HG03521 (cell line): ENCODE data around the gene PARVA.

Source experiments
- ATAC-seq: cut with Tn5 transposase; IDR thresholded peaks from one replicate; pipeline ENCODE4 v1.9.1; 2021; ENCODE audit warnings: mild to moderate bottlenecking, moderate library complexity; ENCODE audit not compliant: unreplicated experiment

PARVA gene

GRCh38 chr11:12456651-12457579 lies 79.5 kb downstream of the PARVA start:
- no peak for ATAC-seq

- no peak for ATAC-seq
Measured at GRCh38 chr11:12458042-12458441, 80.7 kb downstream of the PARVA start.

- ATAC-seq: no peak
Measured at GRCh38 chr11:12459374-12459773, 82.0 kb downstream of the PARVA start.

GRCh38 chr11:12459865-12460444 lies 82.6 kb downstream of the PARVA start:
- ATAC-seq: no peak

- ATAC-seq: no peak
Measured at GRCh38 chr11:12460466-12460865, 83.1 kb downstream of the PARVA start.

GRCh38 chr11:12461516-12461915 lies 84.1 kb downstream of the PARVA start:
- no peak for ATAC-seq

GRCh38 chr11:12464303-12464702 lies 86.9 kb downstream of the PARVA start:
- ATAC-seq: no peak

GRCh38 chr11:12465332-12465731 lies 88.0 kb downstream of the PARVA start:
- ATAC-seq: no peak

GRCh38 chr11:12467610-12468009 lies 90.2 kb downstream of the PARVA start:
- no peak for ATAC-seq

- no peak for ATAC-seq
Measured at GRCh38 chr11:12469451-12469850, 92.1 kb downstream of the PARVA start.

GRCh38 chr11:12470236-12470635 lies 92.9 kb downstream of the PARVA start:
- ATAC-seq: no peak

GRCh38 chr11:12472401-12473005 lies 95.1 kb downstream of the PARVA start:
- ATAC-seq: no peak

- ATAC-seq: no peak
Measured at GRCh38 chr11:12473381-12473780, 96.0 kb downstream of the PARVA start.

- no peak for ATAC-seq
Measured at GRCh38 chr11:12474871-12475270, 97.5 kb downstream of the PARVA start.

- ATAC-seq: no peak
Measured at GRCh38 chr11:12478743-12479142, 101.4 kb downstream of the PARVA start.

GRCh38 chr11:12480401-12480800 lies 103.0 kb downstream of the PARVA start:
- no peak for ATAC-seq

- no peak for ATAC-seq
Measured at GRCh38 chr11:12482839-12483238, 105.5 kb downstream of the PARVA start.

- ATAC-seq: no peak
Measured at GRCh38 chr11:12483604-12484003, 106.2 kb downstream of the PARVA start.

GRCh38 chr11:12485328-12485727 lies 108.0 kb downstream of the PARVA start:
- no peak for ATAC-seq

GRCh38 chr11:12489246-12489772 lies 111.9 kb downstream of the PARVA start:
- no peak for ATAC-seq

- ATAC-seq: no peak
Measured at GRCh38 chr11:12494699-12495098, 117.3 kb downstream of the PARVA start.
